Esophagus muscularis mucosa (tissue), 2 donors: ENCODE measurements around the gene HMGN4.

Experiments
- POLR2A ChIP-seq: fragments of 450-650 bp; IDR thresholded peaks from one replicate; pipeline ENCODE4 v1.6.1; 2017; ENCODE audit warnings: antibody characterized with exemption, moderate library complexity, mild to moderate bottlenecking, low read depth
- POLR2AphosphoS5 ChIP-seq, 2 donors: sonication (generic); formaldehyde crosslinking; IDR thresholded peaks; one replicate each; pipeline ENCODE4 v1.6.1; 2017; ENCODE audit warnings: antibody characterized with exemption in 2 of 2

DNA sequence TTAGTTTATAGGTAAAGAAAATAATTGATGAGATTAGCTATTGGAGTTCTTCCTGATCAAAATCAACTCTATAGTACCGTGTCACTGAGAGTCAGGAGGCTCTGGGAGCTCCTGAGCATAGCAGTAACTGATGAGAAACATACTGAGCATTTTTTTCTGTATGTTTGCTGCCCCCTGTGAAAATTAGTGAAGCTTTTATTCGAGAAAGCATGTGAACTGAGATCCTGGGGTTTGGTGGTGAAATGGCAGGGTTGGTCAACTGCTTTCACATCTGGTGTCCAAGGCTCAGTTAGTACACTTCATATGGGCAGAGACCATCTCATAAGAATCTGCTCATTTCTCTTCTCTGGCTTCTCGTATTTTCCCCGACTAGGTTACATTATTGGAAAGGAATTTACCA, 54.5 kb downstream of the HMGN4 start:
- no peak for TF ChIP-seq POLR2AphosphoS5 (IDR thresholded peaks at IDR 0.05)
- no peak for TF ChIP-seq POLR2A
